Measurements from ENCODE around the gene TIMM13. TPM values are rescaled to one million over a fixed set of nuclear protein-coding genes. Genes with fewer than 3 reads are reported as not detected.

TIMM13 gene
- total and polyA plus RNA-seq, 9 of the 15 experiments (the other 6 are each of a cell fraction or from before 2014, with no cell fraction given) = 17.6 to 215 (median 71.8) TPM

GRCh38 chr19:2475702-2476450 lies 48.5 kb upstream of the TIMM13 start, which contains the start of gene GADD45B (continued):
- no peak for TF ChIP-seq GTF3C2 (IDR thresholded peaks at IDR 0.05; ENCODE audit: borderline replicate concordance, extremely low read depth, insufficient read length)
- no peak for TF ChIP-seq TCFL5 (CRISPR knock-in tag; conservative IDR thresholded peaks at IDR 0.05)
- no peak for TF ChIP-seq DPF2 (IDR thresholded peaks at IDR 0.05)
- TF ChIP-seq HMGXB4 (CRISPR knock-in tag; IDR thresholded peaks at IDR 0.05) = no peak
- no peak for TF ChIP-seq STAT5A (IDR thresholded peaks at IDR 0.05; ENCODE audit: borderline replicate concordance, low read length)
- TF ChIP-seq ZNF23 (CRISPR knock-in tag; IDR thresholded peaks at IDR 0.05) = no peak
- no peak for TF ChIP-seq HIVEP1 (CRISPR knock-in tag; IDR thresholded peaks at IDR 0.05)
- no peak for TF ChIP-seq PBX2 (CRISPR knock-in tag; IDR thresholded peaks at IDR 0.05; ENCODE audit: low read depth)
- TF ChIP-seq PBX2 (tag; conservative IDR thresholded peaks at IDR 0.05; ENCODE audit: low read depth) = no peak
- no peak for TF ChIP-seq RREB1 (CRISPR knock-in tag; IDR thresholded peaks at IDR 0.05)
- TF ChIP-seq SNIP1 (IDR thresholded peaks at IDR 0.05; ENCODE audit: low read depth) = no peak
- no peak for TF ChIP-seq ZNF274 (IDR thresholded peaks at IDR 0.05; ENCODE audit: borderline replicate concordance, low read depth, low read length)
- TF ChIP-seq HNRNPLL (IDR thresholded peaks at IDR 0.05; ENCODE audit: low read depth, low read length, poor library complexity, severe bottlenecking) = peak; percentile 64
- TF ChIP-seq ZNF75A (CRISPR knock-in tag; IDR thresholded peaks at IDR 0.05) = no peak

Data from K562 (cell line).